Calu3 (cell line): ENCODE data around the gene SPAG16. TPM values are rescaled to one million over a fixed set of nuclear protein-coding genes. Genes with fewer than 3 reads are reported as not detected.

ENCODE experiments used
- BruUV-seq: library from RNA; stranded (reverse); fragments of 400-500 nt; replicated peaks from 2 replicates; lab custom pipeline; 2021; lab: Mats Ljungman, UMichigan
- CTCF ChIA-PET: fragments of 300-600 bp; sonication (Branson Sonifier 250); formaldehyde crosslinking; loops from one replicate; lab custom pipeline; 2022; ENCODE audit warnings: antibody characterized with exemption; lab: Charles Lee
- DNase-seq: peaks from one replicate; pipeline ENCODE4 v3.0.0; 2022
- H3K27ac Mint-ChIP-seq: one replicate; pipeline ENCODE4 v1.8.0; 2022; ENCODE audit warnings: mixed read lengths; ENCODE audit not compliant: unreplicated experiment
- H3K27me3 Mint-ChIP-seq: one replicate; pipeline ENCODE4 v1.8.0; 2022; ENCODE audit warnings: mixed read lengths; ENCODE audit not compliant: unreplicated experiment
- H3K36me3 Mint-ChIP-seq: one replicate; pipeline ENCODE4 v1.8.0; 2022; ENCODE audit warnings: mild to moderate bottlenecking, moderate library complexity, mixed read lengths; ENCODE audit not compliant: insufficient read depth, unreplicated experiment
- H3K4me1 Mint-ChIP-seq: one replicate; pipeline ENCODE4 v1.8.0; 2022; ENCODE audit warnings: mild to moderate bottlenecking, low read depth, mixed read lengths; ENCODE audit not compliant: unreplicated experiment
- H3K4me3 Mint-ChIP-seq: one replicate; pipeline ENCODE4 v1.8.0; 2022; ENCODE audit warnings: mild to moderate bottlenecking, low read depth, moderate library complexity, mixed read lengths; ENCODE audit not compliant: unreplicated experiment
- H3K9me3 Mint-ChIP-seq: one replicate; pipeline ENCODE4 v1.8.0; 2022; ENCODE audit warnings: low read depth, mixed read lengths; ENCODE audit not compliant: unreplicated experiment
- intact Hi-C: fragments of 100-400 bp; cut with micrococcal nuclease; formaldehyde crosslinking; loops from one replicate; pipeline ENCODE4 v1.10.0; 2022; ENCODE audit not compliant: unreplicated experiment
- total RNA-seq: library from RNA; stranded (reverse); gene quantifications from 2 replicates; pipeline ENCODE4 v1.2.3, GENCODE V29; 2022
- TF ChIP-seq, protein P1 (sequence below): fragments of 200-600 bp; IDR thresholded peaks from one replicate; pipeline ENCODE4 v1.8.0; 2022; ENCODE audit warnings: antibody characterized with exemption; ENCODE audit not compliant: unreplicated experiment

SPAG16 gene
- total RNA-seq, 1 experiment from 2014 or later: 30.2 TPM

DNA sequence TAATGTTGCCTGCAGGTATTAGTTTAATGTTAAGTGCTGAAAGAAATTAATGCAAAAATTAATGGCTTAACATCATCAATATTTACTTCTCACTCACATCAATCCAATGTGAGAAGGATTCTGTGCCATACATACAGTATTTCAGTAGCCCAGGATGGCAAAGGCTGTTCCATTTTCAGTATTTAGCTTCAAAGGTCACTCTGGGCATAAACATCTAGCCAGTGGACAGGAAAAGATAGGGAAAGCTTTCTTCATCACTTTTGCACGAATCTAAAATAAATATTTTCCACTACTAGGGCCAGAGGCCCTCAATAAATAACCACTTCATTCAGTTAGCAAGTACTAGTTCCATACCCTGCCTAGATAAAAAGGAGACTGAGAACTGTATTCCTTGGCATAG, 890.3 kb downstream of the SPAG16 start:
- no peaks in the 10 kb centered on the region for H3K36me3 Mint-ChIP-seq

DNA sequence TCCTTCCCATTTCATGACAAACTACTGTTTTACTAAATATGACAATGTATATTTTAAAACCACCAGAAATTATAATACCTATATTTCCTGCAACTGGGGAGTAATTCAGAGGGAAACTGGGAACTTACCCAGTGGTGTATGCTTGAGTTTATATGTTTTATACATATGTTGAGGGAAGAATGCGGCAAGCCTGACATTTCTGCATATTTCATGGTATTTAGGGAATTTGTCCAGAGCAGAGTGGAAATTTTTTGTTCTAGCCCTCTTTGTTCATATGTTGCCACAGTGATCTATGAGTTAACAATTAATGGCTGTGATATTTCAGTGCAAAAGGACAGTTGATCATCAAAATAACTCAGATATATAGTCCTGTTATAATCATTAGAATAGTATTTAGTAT, 895.8 kb downstream of the SPAG16 start:
- H3K27me3 Mint-ChIP-seq: no peaks in the 10 kb centered on the region
- no peak overlapping the region for H3K27ac Mint-ChIP-seq
- no peaks in the 10 kb centered on the region for H3K4me1 Mint-ChIP-seq
- no TSS peak for BruUV-seq
- H3K9me3 Mint-ChIP-seq: no peaks in the 10 kb centered on the region
- no peaks in the 10 kb centered on the region for H3K36me3 Mint-ChIP-seq
- H3K4me3 Mint-ChIP-seq: no peak overlapping the region
- no peak for DNase-seq
- intact Hi-C loops: no loop called here
- CTCF ChIA-PET: no interaction called here
- TF ChIP-seq, protein P1, sequence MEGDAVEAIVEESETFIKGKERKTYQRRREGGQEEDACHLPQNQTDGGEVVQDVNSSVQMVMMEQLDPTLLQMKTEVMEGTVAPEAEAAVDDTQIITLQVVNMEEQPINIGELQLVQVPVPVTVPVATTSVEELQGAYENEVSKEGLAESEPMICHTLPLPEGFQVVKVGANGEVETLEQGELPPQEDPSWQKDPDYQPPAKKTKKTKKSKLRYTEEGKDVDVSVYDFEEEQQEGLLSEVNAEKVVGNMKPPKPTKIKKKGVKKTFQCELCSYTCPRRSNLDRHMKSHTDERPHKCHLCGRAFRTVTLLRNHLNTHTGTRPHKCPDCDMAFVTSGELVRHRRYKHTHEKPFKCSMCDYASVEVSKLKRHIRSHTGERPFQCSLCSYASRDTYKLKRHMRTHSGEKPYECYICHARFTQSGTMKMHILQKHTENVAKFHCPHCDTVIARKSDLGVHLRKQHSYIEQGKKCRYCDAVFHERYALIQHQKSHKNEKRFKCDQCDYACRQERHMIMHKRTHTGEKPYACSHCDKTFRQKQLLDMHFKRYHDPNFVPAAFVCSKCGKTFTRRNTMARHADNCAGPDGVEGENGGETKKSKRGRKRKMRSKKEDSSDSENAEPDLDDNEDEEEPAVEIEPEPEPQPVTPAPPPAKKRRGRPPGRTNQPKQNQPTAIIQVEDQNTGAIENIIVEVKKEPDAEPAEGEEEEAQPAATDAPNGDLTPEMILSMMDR: no peak

More for the DNA sequence above, 890.3 kb downstream of the SPAG16 start:
- CTCF ChIA-PET: no interaction called here
- Mint-ChIP-seq H3K27ac (no peak overlapping the region), H3K4me1 (no peaks in the 10 kb centered on the region), H3K27me3 (no peaks in the 10 kb centered on the region), H3K4me3 (no peak overlapping the region), H3K9me3 (no peaks in the 10 kb centered on the region)
- BruUV-seq: no TSS peak
- intact Hi-C loops: no loop called here
- DNase-seq: no peak
- TF ChIP-seq, protein P1: no peak

- Mint-ChIP-seq H3K27me3 (no peaks in the 10 kb centered on the region), H3K4me1 (no peaks in the 10 kb centered on the region), H3K4me3 (no peak overlapping the region), H3K9me3 (no peaks in the 10 kb centered on the region), H3K27ac (no peak overlapping the region), H3K36me3 (no peaks in the 10 kb centered on the region)
- BruUV-seq: no TSS peak
- CTCF ChIA-PET: no interaction called here
- intact Hi-C loops: no loop called here
- DNase-seq: no peak
- TF ChIP-seq, protein P1: no peak
These were observed 896.4 kb downstream of the SPAG16 start for GRCh38 chr2:214180686-214181085.

DNA sequence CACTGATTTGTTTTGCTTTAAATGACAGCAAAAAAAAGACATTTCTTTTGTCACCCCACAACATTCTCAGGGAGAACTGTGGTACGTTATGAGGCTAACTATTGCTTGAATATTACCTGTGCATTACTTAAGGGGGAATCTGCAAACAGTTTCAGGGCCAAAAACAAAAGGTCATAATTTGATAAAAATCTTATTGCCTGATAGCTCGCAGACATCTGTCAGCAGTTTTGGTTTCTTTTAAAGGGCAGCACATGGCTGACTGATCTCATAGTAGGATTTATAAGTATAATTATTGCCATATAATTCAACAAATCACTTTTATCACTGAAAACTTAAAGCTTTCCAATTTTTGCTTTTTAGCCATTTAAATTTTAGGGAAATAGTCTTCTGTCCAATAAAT, 900.2 kb downstream of the SPAG16 start:
- no peaks in the 10 kb centered on the region for H3K9me3 Mint-ChIP-seq
- H3K4me3 Mint-ChIP-seq: no peak overlapping the region
- DNase-seq: no peak
- intact Hi-C loops: no loop called here
- CTCF ChIA-PET: no interaction called here
- TF ChIP-seq, protein P1: no peak
- H3K4me1 Mint-ChIP-seq: no peaks in the 10 kb centered on the region
- H3K27ac Mint-ChIP-seq: no peak overlapping the region
- no TSS peak for BruUV-seq
- H3K36me3 Mint-ChIP-seq: no peaks in the 10 kb centered on the region
- H3K27me3 Mint-ChIP-seq: no peaks in the 10 kb centered on the region

GRCh38 chr2:214185546-214185945, 901.3 kb downstream of the SPAG16 start:
- Mint-ChIP-seq H3K27ac (no peak overlapping the region), H3K4me1 (no peaks in the 10 kb centered on the region), H3K4me3 (no peak overlapping the region), H3K9me3 (no peaks in the 10 kb centered on the region), H3K27me3 (no peaks in the 10 kb centered on the region), H3K36me3 (no peaks in the 10 kb centered on the region)
- no peak for DNase-seq
- no TSS peak for BruUV-seq
- intact Hi-C loops: no loop called here
- TF ChIP-seq, protein P1: no peak
- CTCF ChIA-PET: no interaction called here
